Measurements from ENCODE around the gene TOPORS. TPM values are rescaled to one million over a fixed set of nuclear protein-coding genes. Genes with fewer than 3 reads are reported as not detected.

The TOPORS gene
- total RNA-seq, 1 experiment from 2014 or later = 26.1 TPM

DNA sequence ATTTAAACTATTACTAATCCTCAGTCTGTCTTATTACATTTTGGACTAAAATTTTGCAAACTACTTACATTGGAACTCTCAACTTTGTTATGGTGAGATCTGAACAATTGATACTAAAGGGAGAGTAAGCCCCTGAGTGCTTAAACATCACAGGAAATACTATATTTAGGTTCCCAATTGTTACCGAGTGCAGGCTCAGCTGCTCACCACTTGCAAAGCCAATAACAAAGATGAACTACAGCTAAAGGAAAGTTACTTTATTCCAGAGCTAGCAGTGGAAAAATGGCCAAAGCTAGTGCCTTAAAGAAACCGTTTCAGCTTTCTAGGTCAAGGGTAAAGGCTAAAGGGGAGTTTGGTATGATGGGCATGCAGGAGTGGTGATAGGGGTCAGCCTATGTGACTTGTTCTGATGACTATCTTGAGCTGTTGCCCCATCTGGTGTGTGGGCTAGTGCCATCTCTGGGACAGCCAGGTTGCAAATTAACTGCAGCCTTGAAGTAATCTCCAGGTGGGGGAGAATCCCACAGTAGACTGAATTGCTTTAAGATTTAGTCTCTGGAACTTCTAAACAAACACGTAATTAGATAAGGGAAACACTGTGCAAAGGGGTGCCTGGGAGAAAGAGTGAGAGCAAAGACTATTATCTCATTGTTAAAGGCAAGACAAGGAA lies 28.4 kb upstream of the TOPORS start:
- Mint-ChIP-seq H3K27ac (no peak overlapping the region), H3K4me1 (peaks cover 11% of the 10 kb centered on the region), H3K9me3 (peaks cover 5% of the 10 kb centered on the region), H3K27me3 (ENCODE audit: low read depth) (no peaks in the 10 kb centered on the region), H3K36me3 (no peaks in the 10 kb centered on the region), H3K4me3 (no peak overlapping the region)
- ATAC-seq = 0 out of 2 replicates have a peak, but pooled peaks have one; percentile 26
- no peak for DNase-seq (ENCODE audit: low spot score)
- CTCF ChIA-PET = interaction anchor here (0.6 to 5.7 kb wide), 38 partner anchors 8 to 464 kb away, joined by 3 to 245 read pairs (median 4); partner anchors contain the start of genes ACO1, NDUFB6, RIGI and TMEM215
- TF ChIP-seq RELA (CRISPR knock-in tag; IDR thresholded peaks at IDR 0.05; ENCODE audit: borderline replicate concordance) (no peak), E2F1 (CRISPR knock-in tag; IDR thresholded peaks at IDR 0.05) (no peak), ZNF396 (CRISPR knock-in tag; IDR thresholded peaks at IDR 0.05; ENCODE audit: borderline replicate concordance) (no peak), SOX15 (CRISPR knock-in tag; IDR thresholded peaks at IDR 0.05) (no peak), SMAD4 (CRISPR knock-in tag; IDR thresholded peaks at IDR 0.05) (no peak), HMGA2 (CRISPR knock-in tag; IDR thresholded peaks at IDR 0.05) (no peak), OVOL2 (CRISPR knock-in tag; IDR thresholded peaks at IDR 0.05; ENCODE audit: borderline replicate concordance) (no peak), JAZF1 (CRISPR knock-in tag; IDR thresholded peaks at IDR 0.05) (no peak)
- POLR2A ChIA-PET = no interaction called here

DNA sequence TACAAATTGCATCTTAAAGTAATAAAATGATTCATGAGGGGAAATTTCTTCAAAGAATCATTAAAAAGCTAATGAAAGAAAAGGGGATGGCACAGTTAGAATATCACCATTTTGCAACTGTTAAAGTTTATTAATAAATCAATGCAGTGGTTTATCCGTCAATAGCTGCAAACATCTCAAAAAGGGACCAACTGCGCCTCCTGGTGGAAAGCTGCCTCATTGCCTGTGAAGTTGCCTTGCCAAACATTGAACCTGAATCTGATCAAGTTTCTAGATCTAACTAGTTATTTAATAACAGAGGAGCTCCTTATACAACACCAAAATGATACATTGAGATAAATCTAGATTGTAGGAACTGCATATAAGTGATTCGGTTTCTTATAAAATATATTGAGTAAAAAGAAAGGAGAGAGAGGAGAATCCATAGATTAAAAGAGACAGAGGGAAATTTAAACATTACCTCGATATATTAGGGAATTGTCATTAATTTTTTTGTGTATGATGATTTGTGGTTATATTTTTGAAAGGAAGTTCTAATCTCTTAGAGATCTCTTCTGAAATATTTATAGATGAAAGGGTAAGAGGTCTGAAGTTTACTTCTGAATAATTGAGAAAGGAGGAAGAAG lies 27.4 kb upstream of the TOPORS start:
- ATAC-seq (no peak), DNase-seq (ENCODE audit: low spot score) (peak; percentile 76)
- H3K27me3 Mint-ChIP-seq (ENCODE audit: low read depth) = no peaks in the 10 kb centered on the region
- H3K36me3 Mint-ChIP-seq = no peaks in the 10 kb centered on the region
- peak; percentile 85 for TF ChIP-seq CTCF (IDR thresholded peaks at IDR 0.05)
- no peak for TF ChIP-seq NFE2L1 (CRISPR knock-in tag; IDR thresholded peaks at IDR 0.05)
- ChIA-PET CTCF (interaction anchor here (0.5 to 5.7 kb wide), 26 partner anchors 9 to 435 kb away, joined by 3 to 245 read pairs (median 4); partner anchors contain the start of genes ACO1, RIGI, TMEM215 and TOPORS), POLR2A (interaction anchor here (1.1 kb wide), 1 partner anchor 201 kb away, joined by 3 read pairs; no protein-coding TSS in a partner anchor)
- 0 out of 2 replicates have a peak, but pooled peaks cover 2% of the 10 kb centered on the region for H3K9me3 Mint-ChIP-seq
- H3K4me1 Mint-ChIP-seq = peaks cover 11% of the 10 kb centered on the region
- no peak overlapping the region for H3K27ac Mint-ChIP-seq
- no peak overlapping the region for H3K4me3 Mint-ChIP-seq

- no peaks in the 10 kb centered on the region for H3K36me3 Mint-ChIP-seq
- ChIA-PET POLR2A (no interaction called here), CTCF (interaction anchor here (0.6 to 5.7 kb wide), 16 partner anchors 10 to 771 kb away, joined by 3 to 245 read pairs (median 6); partner anchors contain the start of genes ACO1, RIGI and TMEM215)
- H3K4me3 Mint-ChIP-seq = no peak overlapping the region
- ATAC-seq (no peak), DNase-seq (ENCODE audit: low spot score) (no peak)
- no peaks in the 10 kb centered on the region for H3K27me3 Mint-ChIP-seq (ENCODE audit: low read depth)
- peaks cover 11% of the 10 kb centered on the region for H3K4me1 Mint-ChIP-seq
- no peaks in the 10 kb centered on the region for H3K9me3 Mint-ChIP-seq
- H3K27ac Mint-ChIP-seq = no peak overlapping the region
- TF ChIP-seq ATF3 (CRISPR knock-in tag; conservative IDR thresholded peaks at IDR 0.05) (no peak), MYBL2 (CRISPR knock-in tag; IDR thresholded peaks at IDR 0.05) (no peak), SMAD3 (CRISPR knock-in tag; IDR thresholded peaks at IDR 0.05; ENCODE audit: borderline replicate concordance) (no peak)
- TF ChIP-seq, protein P1, sequence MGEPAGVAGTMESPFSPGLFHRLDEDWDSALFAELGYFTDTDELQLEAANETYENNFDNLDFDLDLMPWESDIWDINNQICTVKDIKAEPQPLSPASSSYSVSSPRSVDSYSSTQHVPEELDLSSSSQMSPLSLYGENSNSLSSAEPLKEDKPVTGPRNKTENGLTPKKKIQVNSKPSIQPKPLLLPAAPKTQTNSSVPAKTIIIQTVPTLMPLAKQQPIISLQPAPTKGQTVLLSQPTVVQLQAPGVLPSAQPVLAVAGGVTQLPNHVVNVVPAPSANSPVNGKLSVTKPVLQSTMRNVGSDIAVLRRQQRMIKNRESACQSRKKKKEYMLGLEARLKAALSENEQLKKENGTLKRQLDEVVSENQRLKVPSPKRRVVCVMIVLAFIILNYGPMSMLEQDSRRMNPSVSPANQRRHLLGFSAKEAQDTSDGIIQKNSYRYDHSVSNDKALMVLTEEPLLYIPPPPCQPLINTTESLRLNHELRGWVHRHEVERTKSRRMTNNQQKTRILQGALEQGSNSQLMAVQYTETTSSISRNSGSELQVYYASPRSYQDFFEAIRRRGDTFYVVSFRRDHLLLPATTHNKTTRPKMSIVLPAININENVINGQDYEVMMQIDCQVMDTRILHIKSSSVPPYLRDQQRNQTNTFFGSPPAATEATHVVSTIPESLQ (CRISPR knock-in tag; IDR thresholded peaks at IDR 0.05) = no peak
- TF ChIP-seq, protein P2, sequence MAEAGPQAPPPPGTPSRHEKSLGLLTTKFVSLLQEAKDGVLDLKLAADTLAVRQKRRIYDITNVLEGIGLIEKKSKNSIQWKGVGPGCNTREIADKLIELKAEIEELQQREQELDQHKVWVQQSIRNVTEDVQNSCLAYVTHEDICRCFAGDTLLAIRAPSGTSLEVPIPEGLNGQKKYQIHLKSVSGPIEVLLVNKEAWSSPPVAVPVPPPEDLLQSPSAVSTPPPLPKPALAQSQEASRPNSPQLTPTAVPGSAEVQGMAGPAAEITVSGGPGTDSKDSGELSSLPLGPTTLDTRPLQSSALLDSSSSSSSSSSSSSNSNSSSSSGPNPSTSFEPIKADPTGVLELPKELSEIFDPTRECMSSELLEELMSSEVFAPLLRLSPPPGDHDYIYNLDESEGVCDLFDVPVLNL (CRISPR knock-in tag; IDR thresholded peaks at IDR 0.05; ENCODE audit: borderline replicate concordance, low read depth) = no peak
- TF ChIP-seq, protein P3, sequence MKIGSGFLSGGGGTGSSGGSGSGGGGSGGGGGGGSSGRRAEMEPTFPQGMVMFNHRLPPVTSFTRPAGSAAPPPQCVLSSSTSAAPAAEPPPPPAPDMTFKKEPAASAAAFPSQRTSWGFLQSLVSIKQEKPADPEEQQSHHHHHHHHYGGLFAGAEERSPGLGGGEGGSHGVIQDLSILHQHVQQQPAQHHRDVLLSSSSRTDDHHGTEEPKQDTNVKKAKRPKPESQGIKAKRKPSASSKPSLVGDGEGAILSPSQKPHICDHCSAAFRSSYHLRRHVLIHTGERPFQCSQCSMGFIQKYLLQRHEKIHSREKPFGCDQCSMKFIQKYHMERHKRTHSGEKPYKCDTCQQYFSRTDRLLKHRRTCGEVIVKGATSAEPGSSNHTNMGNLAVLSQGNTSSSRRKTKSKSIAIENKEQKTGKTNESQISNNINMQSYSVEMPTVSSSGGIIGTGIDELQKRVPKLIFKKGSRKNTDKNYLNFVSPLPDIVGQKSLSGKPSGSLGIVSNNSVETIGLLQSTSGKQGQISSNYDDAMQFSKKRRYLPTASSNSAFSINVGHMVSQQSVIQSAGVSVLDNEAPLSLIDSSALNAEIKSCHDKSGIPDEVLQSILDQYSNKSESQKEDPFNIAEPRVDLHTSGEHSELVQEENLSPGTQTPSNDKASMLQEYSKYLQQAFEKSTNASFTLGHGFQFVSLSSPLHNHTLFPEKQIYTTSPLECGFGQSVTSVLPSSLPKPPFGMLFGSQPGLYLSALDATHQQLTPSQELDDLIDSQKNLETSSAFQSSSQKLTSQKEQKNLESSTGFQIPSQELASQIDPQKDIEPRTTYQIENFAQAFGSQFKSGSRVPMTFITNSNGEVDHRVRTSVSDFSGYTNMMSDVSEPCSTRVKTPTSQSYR (CRISPR knock-in tag; IDR thresholded peaks at IDR 0.05) = no peak
- TF ChIP-seq, protein P4, sequence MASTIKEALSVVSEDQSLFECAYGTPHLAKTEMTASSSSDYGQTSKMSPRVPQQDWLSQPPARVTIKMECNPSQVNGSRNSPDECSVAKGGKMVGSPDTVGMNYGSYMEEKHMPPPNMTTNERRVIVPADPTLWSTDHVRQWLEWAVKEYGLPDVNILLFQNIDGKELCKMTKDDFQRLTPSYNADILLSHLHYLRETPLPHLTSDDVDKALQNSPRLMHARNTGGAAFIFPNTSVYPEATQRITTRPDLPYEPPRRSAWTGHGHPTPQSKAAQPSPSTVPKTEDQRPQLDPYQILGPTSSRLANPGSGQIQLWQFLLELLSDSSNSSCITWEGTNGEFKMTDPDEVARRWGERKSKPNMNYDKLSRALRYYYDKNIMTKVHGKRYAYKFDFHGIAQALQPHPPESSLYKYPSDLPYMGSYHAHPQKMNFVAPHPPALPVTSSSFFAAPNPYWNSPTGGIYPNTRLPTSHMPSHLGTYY (CRISPR knock-in tag; IDR thresholded peaks at IDR 0.05) = no peak
Measured at GRCh38 chr9:32578976-32579375, 26.6 kb upstream of the TOPORS start.

All from WTC11 (cell line).